ENCODE results near the gene VPS45.

Gene VPS45

DNA sequence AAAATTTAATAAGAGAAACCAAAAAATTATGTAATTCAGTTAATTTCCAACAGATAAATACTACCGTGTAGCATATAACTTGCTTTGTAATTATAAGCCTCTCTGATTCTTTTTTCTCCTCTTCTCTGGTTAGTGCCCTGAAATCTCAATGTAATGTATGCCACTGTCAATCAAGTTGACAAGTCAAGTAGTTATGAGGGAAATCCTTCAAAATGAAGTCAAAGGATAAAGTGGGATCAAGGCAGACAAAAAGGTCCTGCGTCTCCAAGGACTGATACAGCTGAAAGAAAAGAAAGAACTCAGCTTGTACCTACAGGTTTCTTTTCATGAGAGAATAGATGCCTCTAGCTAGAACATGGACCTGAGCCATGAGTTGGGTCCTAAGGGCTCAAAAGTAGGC, 19.8 kb downstream of the VPS45 start:
- TF ChIP-seq PPARA (CRISPR knock-in tag; IDR thresholded peaks at IDR 0.05; ENCODE audit: borderline replicate concordance), result no peak
- no peak for TF ChIP-seq ZFP3 (CRISPR knock-in tag; IDR thresholded peaks at IDR 0.05)
- TF ChIP-seq, protein P1, sequence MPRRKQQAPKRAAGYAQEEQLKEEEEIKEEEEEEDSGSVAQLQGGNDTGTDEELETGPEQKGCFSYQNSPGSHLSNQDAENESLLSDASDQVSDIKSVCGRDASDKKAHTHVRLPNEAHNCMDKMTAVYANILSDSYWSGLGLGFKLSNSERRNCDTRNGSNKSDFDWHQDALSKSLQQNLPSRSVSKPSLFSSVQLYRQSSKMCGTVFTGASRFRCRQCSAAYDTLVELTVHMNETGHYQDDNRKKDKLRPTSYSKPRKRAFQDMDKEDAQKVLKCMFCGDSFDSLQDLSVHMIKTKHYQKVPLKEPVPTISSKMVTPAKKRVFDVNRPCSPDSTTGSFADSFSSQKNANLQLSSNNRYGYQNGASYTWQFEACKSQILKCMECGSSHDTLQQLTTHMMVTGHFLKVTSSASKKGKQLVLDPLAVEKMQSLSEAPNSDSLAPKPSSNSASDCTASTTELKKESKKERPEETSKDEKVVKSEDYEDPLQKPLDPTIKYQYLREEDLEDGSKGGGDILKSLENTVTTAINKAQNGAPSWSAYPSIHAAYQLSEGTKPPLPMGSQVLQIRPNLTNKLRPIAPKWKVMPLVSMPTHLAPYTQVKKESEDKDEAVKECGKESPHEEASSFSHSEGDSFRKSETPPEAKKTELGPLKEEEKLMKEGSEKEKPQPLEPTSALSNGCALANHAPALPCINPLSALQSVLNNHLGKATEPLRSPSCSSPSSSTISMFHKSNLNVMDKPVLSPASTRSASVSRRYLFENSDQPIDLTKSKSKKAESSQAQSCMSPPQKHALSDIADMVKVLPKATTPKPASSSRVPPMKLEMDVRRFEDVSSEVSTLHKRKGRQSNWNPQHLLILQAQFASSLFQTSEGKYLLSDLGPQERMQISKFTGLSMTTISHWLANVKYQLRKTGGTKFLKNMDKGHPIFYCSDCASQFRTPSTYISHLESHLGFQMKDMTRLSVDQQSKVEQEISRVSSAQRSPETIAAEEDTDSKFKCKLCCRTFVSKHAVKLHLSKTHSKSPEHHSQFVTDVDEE (CRISPR knock-in tag; IDR thresholded peaks at IDR 0.05), result no peak
- TF ChIP-seq ZC3H10 (CRISPR knock-in tag; IDR thresholded peaks at IDR 0.05), result no peak
- TF ChIP-seq TCF4 (CRISPR knock-in tag; IDR thresholded peaks at IDR 0.05; ENCODE audit: borderline replicate concordance), result no peak
- no peak for TF ChIP-seq ARNTL (CRISPR knock-in tag; IDR thresholded peaks at IDR 0.05; ENCODE audit: borderline replicate concordance, low read depth)
- TF ChIP-seq, protein P2, sequence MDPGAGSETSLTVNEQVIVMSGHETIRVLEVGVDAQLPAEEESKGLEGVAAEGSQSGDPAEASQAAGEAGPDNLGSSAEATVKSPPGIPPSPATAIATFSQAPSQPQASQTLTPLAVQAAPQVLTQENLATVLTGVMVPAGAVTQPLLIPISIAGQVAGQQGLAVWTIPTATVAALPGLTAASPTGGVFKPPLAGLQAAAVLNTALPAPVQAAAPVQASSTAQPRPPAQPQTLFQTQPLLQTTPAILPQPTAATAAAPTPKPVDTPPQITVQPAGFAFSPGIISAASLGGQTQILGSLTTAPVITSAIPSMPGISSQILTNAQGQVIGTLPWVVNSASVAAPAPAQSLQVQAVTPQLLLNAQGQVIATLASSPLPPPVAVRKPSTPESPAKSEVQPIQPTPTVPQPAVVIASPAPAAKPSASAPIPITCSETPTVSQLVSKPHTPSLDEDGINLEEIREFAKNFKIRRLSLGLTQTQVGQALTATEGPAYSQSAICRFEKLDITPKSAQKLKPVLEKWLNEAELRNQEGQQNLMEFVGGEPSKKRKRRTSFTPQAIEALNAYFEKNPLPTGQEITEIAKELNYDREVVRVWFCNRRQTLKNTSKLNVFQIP (CRISPR knock-in tag; IDR thresholded peaks at IDR 0.05; ENCODE audit: borderline replicate concordance, low read depth), result no peak
- no peak for TF ChIP-seq CSDC2 (CRISPR knock-in tag; IDR thresholded peaks at IDR 0.05)
- no peak for TF ChIP-seq ZFP30 (CRISPR knock-in tag; IDR thresholded peaks at IDR 0.05)
- no peak for TF ChIP-seq OSR1 (CRISPR knock-in tag; IDR thresholded peaks at IDR 0.05)
- TF ChIP-seq ZNF70 (CRISPR knock-in tag; IDR thresholded peaks at IDR 0.05), result no peak
- ATAC-seq, result no peak

DNA sequence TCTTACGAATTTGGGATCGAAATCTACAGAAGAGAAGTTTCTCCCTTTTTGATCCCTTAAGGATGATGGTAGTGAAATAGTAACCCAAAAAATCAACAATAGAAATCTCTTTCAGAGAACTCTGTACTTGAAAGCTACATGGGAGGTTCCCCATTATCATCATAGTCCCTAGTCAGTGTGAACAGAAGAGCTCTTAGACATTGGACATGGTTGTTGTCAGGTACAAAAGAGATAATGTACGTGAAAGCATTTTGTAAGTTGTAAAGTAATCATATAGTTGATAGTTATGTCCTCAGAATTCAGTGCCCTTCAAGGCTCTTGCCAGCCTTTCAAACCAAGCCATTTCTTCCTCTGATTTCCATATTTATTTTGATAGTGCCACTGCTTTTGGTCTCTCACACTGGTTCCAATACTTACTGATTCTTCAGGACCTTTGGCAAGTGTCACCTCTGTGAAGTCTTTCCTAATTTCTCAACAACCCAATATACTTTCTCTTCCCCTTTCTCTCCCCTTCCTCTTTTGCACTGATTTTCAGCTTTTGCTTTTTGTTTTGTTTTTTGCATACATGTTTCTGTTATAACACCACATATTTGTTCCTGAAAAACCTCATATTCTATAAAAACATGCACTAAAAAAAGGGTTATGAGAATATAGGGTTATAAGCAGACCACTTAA, 22.4 kb downstream of the VPS45 start:
- ATAC-seq, result no peak
- TF ChIP-seq BACH2 (CRISPR knock-in tag; IDR thresholded peaks at IDR 0.05; ENCODE audit: borderline replicate concordance) (no peak), ESRRG (CRISPR knock-in tag; IDR thresholded peaks at IDR 0.05) (no peak)

DNA sequence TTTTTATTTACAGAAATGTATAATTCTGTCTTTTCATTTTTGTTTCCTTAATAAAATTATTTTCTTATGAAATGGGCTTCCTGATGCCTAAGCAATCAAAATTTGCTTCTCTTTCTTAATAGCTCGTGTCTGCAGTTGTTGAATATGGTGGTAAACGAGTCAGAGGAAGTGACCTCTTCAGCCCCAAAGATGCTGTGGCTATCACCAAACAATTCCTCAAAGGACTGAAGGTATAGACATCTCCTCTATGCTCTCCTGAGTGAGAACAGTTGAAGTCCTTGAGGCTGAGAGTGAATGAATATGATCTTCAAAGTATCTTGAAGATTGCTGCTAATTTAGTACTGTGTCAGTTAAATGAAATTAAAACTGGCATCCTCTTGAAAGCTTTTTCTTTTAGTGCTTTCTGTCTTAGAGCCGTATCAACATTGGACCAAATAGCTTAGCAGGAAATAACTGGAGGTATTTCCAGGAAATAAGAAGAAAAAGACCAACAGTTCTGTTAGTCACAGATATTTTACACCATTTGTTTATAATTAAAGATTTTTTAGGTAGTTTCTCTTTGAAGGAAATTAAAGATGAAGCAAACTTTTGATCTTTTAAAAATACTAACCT, 24.7 kb downstream of the VPS45 start:
- TF ChIP-seq BACH2 (CRISPR knock-in tag; IDR thresholded peaks at IDR 0.05; ENCODE audit: borderline replicate concordance) (no peak), ESRRG (CRISPR knock-in tag; IDR thresholded peaks at IDR 0.05) (no peak), ZFP3 (CRISPR knock-in tag; IDR thresholded peaks at IDR 0.05) (no peak), TCF4 (CRISPR knock-in tag; IDR thresholded peaks at IDR 0.05; ENCODE audit: borderline replicate concordance) (no peak), ARNTL (CRISPR knock-in tag; IDR thresholded peaks at IDR 0.05; ENCODE audit: borderline replicate concordance, low read depth) (no peak), OSR1 (CRISPR knock-in tag; IDR thresholded peaks at IDR 0.05) (no peak), ZFP30 (CRISPR knock-in tag; IDR thresholded peaks at IDR 0.05) (no peak), ZNF70 (CRISPR knock-in tag; IDR thresholded peaks at IDR 0.05) (no peak), ZNF8 (CRISPR knock-in tag; IDR thresholded peaks at IDR 0.05) (no peak), GLIS3 (CRISPR knock-in tag; IDR thresholded peaks at IDR 0.05) (no peak), CSDC2 (CRISPR knock-in tag; IDR thresholded peaks at IDR 0.05) (no peak), PPARA (CRISPR knock-in tag; IDR thresholded peaks at IDR 0.05; ENCODE audit: borderline replicate concordance) (no peak), ISL1 (CRISPR knock-in tag; IDR thresholded peaks at IDR 0.05) (no peak), SNAI2 (CRISPR knock-in tag; IDR thresholded peaks at IDR 0.05) (no peak), RARB (CRISPR knock-in tag; IDR thresholded peaks at IDR 0.05) (no peak), TOX (CRISPR knock-in tag; IDR thresholded peaks at IDR 0.05; ENCODE audit: borderline replicate concordance) (no peak)
- TF ChIP-seq, protein P3, sequence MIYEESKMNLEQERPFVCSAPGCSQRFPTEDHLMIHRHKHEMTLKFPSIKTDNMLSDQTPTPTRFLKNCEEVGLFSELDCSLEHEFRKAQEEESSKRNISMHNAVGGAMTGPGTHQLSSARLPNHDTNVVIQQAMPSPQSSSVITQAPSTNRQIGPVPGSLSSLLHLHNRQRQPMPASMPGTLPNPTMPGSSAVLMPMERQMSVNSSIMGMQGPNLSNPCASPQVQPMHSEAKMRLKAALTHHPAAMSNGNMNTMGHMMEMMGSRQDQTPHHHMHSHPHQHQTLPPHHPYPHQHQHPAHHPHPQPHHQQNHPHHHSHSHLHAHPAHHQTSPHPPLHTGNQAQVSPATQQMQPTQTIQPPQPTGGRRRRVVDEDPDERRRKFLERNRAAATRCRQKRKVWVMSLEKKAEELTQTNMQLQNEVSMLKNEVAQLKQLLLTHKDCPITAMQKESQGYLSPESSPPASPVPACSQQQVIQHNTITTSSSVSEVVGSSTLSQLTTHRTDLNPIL (CRISPR knock-in tag; IDR thresholded peaks at IDR 0.05; ENCODE audit: low read depth), result no peak
- TF ChIP-seq, protein P4, sequence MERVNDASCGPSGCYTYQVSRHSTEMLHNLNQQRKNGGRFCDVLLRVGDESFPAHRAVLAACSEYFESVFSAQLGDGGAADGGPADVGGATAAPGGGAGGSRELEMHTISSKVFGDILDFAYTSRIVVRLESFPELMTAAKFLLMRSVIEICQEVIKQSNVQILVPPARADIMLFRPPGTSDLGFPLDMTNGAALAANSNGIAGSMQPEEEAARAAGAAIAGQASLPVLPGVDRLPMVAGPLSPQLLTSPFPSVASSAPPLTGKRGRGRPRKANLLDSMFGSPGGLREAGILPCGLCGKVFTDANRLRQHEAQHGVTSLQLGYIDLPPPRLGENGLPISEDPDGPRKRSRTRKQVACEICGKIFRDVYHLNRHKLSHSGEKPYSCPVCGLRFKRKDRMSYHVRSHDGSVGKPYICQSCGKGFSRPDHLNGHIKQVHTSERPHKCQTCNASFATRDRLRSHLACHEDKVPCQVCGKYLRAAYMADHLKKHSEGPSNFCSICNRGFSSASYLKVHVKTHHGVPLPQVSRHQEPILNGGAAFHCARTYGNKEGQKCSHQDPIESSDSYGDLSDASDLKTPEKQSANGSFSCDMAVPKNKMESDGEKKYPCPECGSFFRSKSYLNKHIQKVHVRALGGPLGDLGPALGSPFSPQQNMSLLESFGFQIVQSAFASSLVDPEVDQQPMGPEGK (CRISPR knock-in tag; IDR thresholded peaks at IDR 0.05; ENCODE audit: borderline replicate concordance), result no peak
- TF ChIP-seq, protein P2 (CRISPR knock-in tag; IDR thresholded peaks at IDR 0.05; ENCODE audit: borderline replicate concordance, low read depth), result no peak
- ATAC-seq, result no peak

Measured in SK-N-SH treated with all-trans-retinoic acid at 6 μM for 48 hours (cell line).